GM10266 (cell line): ENCODE measurements around the gene TNS1.

Source experiments
- DNase-seq: peaks from one replicate; pipeline ENCODE4 v3.0.0; 2012; ENCODE audit errors: extremely low spot score
- TF ChIP-seq, protein P1 (sequence below): IDR thresholded peaks from 2 replicates; pipeline ENCODE4 v1.5.1; 2012; ENCODE audit warnings: mild to moderate bottlenecking, low read depth; ENCODE audit not compliant: control insufficient read depth, insufficient read depth; ENCODE audit errors: missing control alignments

TNS1 gene

DNA sequence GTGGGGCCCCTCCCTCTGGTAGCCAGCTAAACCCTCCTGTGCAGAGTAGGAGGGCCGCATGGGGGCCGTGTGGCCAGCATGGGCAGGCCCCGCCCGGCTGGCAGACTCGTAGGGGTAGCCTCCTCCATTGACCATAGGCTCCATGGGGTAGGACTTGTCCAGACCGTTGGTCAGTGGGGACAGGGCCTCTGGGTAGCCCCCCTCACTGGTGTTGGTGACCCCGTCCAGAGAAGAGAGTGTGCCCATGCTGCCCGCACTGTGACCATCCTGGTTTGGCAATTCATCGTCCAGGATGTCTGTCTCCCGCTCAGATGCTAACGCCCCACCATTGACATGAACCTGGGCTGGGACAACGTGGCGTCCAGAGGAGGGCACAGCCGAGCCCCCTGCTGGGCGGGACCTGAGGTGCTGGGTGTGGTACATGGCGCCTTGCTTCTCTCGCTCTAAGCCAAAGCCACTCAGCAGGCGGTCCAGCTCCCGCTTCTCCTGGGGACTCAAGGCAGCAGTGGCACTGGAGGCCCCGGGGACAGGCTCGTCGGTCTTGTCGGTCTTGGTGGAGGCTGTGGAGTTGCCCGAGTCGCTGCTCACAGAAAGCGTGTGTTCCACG lies 154.3 kb downstream of the TNS1 start:
- TF ChIP-seq, protein P1, sequence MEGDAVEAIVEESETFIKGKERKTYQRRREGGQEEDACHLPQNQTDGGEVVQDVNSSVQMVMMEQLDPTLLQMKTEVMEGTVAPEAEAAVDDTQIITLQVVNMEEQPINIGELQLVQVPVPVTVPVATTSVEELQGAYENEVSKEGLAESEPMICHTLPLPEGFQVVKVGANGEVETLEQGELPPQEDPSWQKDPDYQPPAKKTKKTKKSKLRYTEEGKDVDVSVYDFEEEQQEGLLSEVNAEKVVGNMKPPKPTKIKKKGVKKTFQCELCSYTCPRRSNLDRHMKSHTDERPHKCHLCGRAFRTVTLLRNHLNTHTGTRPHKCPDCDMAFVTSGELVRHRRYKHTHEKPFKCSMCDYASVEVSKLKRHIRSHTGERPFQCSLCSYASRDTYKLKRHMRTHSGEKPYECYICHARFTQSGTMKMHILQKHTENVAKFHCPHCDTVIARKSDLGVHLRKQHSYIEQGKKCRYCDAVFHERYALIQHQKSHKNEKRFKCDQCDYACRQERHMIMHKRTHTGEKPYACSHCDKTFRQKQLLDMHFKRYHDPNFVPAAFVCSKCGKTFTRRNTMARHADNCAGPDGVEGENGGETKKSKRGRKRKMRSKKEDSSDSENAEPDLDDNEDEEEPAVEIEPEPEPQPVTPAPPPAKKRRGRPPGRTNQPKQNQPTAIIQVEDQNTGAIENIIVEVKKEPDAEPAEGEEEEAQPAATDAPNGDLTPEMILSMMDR, result no peak
- no peak for DNase-seq

DNA sequence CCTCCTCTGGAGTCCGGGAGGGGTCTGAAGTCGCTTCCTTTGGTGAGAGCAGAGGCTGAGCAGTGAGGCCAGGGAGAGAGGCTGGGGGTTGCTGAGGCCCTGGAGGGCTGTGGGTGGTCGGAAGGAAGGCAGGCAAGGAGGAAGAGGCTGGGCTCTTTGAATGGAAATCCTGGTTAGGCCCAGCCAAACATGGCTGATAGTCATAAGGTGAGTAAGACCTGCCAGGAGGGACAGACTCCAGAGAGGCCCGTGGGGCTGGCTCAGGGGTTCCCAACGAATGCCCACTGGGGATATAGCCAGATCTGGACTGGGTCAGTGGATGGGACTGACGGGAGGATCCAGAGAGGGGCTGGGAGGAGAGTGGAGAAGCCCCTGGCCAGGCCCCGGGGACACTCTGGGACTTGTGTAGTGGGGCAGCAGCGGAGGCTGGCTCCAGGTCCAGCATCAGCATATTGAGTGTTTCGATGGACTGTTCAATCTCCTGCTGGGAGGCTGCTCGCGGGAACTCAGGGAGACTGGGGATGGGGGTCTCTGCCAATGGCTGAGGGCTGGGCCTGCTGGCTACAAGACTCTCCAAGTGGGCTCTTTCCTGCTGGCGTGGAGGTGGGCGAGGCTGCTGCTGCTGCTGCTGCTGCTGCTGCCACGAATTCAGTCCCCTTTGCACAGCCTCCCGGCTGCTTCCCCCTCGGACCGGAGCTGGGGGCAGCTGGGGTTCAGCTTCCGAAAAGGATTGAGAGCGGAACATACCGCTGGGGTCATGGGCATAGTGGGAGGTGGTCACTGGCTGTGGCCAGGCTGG lies 155.0 kb downstream of the TNS1 start:
- TF ChIP-seq, protein P1, result no peak
- DNase-seq, result no peak

DNA sequence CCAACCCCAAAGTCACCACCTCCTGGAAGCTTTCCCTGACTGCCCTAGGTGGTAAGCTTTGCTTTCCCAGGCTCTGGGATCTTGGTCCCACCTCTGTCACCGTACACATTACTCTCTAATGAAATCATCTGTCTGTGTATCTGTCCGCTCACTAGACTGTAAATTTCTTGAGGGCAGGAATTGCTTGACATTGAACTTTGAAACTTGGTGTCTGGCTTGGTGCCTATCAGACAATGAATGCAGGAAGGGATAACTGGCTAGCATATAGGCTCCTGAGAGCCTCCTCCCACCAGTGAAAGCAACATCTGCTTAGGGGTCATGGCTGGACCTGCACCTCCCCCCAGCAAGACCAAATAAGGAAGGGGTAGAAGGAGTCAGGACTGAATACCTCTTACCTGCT lies 155.7 kb downstream of the TNS1 start:
- TF ChIP-seq, protein P1, result no peak

DNA sequence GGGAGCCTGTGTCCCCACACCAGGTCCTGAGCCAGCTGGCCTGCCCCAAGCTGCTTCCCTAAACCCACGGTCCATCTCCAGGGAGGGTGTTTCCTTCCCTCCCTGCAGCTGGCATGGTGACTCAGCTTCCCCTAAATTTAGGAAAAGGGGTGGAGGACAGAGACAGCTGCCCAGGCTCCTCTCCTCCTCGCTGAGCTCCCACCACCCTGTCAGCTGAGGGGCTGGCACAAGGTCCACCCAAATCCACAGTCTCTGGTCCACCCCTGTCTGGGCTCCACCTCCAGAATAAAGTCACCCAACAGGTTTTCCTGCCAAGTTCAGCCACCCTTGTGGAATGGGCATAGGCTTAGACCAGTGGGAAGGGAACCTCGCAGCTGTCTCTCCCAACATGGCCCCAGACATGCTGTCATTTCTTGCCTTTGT lies 156.5 kb downstream of the TNS1 start:
- DNase-seq, result no peak
- TF ChIP-seq, protein P1, result no peak

More for the DNA sequence above, 155.7 kb downstream of the TNS1 start:
- no peak for DNase-seq

DNA sequence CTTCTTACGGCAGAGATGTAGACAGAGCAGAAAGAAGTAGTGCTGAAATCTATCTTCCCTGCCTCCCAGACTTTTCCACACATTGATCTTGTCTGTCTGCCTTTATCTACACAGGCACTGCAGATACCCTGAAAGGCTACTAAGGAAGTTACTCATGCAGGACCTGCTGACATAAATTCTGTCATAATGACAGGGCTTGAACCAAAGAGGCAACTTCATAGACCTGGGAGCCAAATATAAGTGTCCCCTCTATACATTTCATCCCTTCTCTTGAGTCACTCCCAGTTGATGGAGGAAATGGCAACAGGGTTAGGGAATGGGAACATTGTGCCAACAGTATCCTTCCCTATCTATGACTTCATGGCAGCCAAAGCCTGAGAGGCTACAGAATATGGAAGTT lies 157.5 kb downstream of the TNS1 start:
- DNase-seq, result no peak
- TF ChIP-seq, protein P1, result no peak

DNA sequence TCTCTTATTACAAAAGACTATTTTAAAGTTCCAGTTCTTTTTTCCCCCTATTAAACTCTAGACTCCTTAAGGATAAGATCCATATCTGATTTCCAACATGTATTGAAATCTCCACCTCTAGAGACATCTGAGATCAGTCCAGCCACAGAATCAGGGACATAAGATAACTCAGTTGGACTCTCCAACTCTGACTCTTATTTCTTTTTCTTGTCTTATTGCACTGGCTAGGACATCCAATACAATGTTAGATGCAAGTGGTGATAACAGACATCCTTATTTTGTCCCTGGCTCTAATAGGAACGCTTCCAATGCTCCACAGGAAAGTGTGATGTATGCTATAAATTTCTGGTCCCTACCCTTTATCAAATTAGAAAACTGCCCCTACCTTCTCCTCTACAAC lies 158.1 kb downstream of the TNS1 start:
- DNase-seq, result no peak
- TF ChIP-seq, protein P1, result no peak

DNA sequence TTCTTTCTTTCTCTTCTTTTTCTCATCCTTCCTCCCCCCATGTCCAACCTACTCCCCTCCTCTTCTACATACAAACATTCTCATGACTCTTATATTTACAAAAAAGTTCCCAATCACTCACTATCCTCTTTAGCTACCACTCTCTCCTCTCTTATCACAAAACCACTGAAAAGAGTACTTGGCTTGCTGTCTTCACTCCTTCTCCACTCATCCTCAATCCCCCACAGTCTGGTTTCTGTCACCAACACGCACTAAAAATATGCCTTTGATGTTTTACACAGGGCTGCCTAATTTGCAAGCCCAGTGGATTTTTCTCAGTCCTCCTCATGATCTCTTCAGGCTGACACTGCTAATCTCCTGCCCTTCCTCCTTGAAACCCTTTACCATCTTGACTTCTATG lies 159.5 kb downstream of the TNS1 start:
- TF ChIP-seq, protein P1, result no peak
- DNase-seq, result no peak
